Gastrocnemius medialis (tissue), 4 donors: ENCODE data around the gene YBX2.

Experiments used
- CTCF ChIP-seq, 5 experiments: fragments of 450-650 bp in 3 of 5; fragments of 200-600 bp in 2 of 5; sonication (generic) in 2 of 5; IDR thresholded peaks in 4 of 5; conservative IDR thresholded peaks in 1 of 5; 1 replicate in 4 of 5; 2 replicates in 1 of 5; pipeline ENCODE4 v1.5.1; 2016 to 2019; ENCODE audit warnings: antibody characterized with exemption in 5 of 5, mild to moderate bottlenecking in 3 of 5, moderate library complexity in 3 of 5
- POLR2A ChIP-seq, 2 donors: fragments of 450-650 bp; IDR thresholded peaks; one replicate each; pipeline ENCODE4 v1.6.1; 2017; ENCODE audit warnings: antibody characterized with exemption in 2 of 2, mild to moderate bottlenecking in 2 of 2, moderate library complexity in 2 of 2

- TF ChIP-seq CTCF (IDR thresholded peaks at IDR 0.05 in 4 of 5, conservative IDR thresholded peaks at IDR 0.05 in 1 of 5), result peak in 2 of 5 experiments; percentile 24 to 59
- TF ChIP-seq POLR2A (IDR thresholded peaks at IDR 0.05), result peak; percentile 92 to 93
These were observed 55.1 kb downstream of the YBX2 start, which contains the start of gene PHF23 for GRCh38 chr17:7239091-7240027.
